Measurements from ENCODE around the gene PUSL1. TPM values are rescaled to one million over a fixed set of nuclear protein-coding genes. Genes with fewer than 3 reads are reported as not detected.

Gene PUSL1
- total RNA-seq, 1 experiment from 2014 or later: 38.0 TPM

GRCh38 chr1:1275836-1276235 lies 32.6 kb upstream of the PUSL1 start:
- no peak overlapping the region for H2AFZ ChIP-seq (ENCODE audit: low read length)
- no peak overlapping the region for H2BK120ac ChIP-seq (ENCODE audit: low read depth, low read length, poor library complexity, severe bottlenecking)
- H4K5ac ChIP-seq (ENCODE audit: insufficient read length, low read depth, low read length): no peak overlapping the region
- no peak overlapping the region for H3K27ac ChIP-seq (ENCODE audit: insufficient read length, low read depth, low read length)
- WGBS (ENCODE audit: extremely low coverage, insufficient read length, low lambda C conversion rate): no CpG with 5 or more reads among the region's 9 CpGs
- no peak overlapping the region for H3K9ac ChIP-seq (ENCODE audit: extremely low read depth, insufficient read length, low read length)
- no peak overlapping the region for H2BK20ac ChIP-seq (ENCODE audit: low read depth, low read length, poor library complexity, severe bottlenecking)
- H3K18ac ChIP-seq (ENCODE audit: insufficient read length, low read depth, low read length): no peak overlapping the region
- peaks cover 19% of the 10 kb centered on the region; the same call in 1 of the 2 replicates for H3K79me2 ChIP-seq (ENCODE audit: insufficient read depth, low read length)
- no peak overlapping the region for H2BK12ac ChIP-seq (ENCODE audit: insufficient read length, low read depth, low read length)
- peaks cover 15% of the 10 kb centered on the region for H3K79me1 ChIP-seq (ENCODE audit: insufficient read depth, low read depth, low read length, poor library complexity, severe bottlenecking)
- H3K36me3 Mint-ChIP-seq (ENCODE audit: insufficient read depth in 1 of 3, low read depth in 3 of 3): peaks cover 7 to 16% (median 15%) of the 10 kb centered on the region in 3 experiments; a peak in 6 of 7 replicates
- no peak overlapping the region for H3K56ac ChIP-seq (ENCODE audit: insufficient read length, low read depth, low read length)
- no peak overlapping the region for H4K91ac ChIP-seq (ENCODE audit: insufficient read length, low read depth, low read length)
- peaks cover 5% of the 10 kb centered on the region; the same call in 1 of the 2 replicates for H3K4me1 ChIP-seq (ENCODE audit: insufficient read depth, low read length)
- H4K8ac ChIP-seq (replicated peaks; ENCODE audit: insufficient read length, low read depth, low read length): no peak overlapping the region
- H3K9me3 ChIP-seq (ENCODE audit: control insufficient read depth, low read depth, low read length): no peaks in the 10 kb centered on the region
- no peak overlapping the region; the same call in 1 of the 2 replicates for H3K4ac ChIP-seq (ENCODE audit: low read depth, low read length)
- TF ChIP-seq, protein P1, sequence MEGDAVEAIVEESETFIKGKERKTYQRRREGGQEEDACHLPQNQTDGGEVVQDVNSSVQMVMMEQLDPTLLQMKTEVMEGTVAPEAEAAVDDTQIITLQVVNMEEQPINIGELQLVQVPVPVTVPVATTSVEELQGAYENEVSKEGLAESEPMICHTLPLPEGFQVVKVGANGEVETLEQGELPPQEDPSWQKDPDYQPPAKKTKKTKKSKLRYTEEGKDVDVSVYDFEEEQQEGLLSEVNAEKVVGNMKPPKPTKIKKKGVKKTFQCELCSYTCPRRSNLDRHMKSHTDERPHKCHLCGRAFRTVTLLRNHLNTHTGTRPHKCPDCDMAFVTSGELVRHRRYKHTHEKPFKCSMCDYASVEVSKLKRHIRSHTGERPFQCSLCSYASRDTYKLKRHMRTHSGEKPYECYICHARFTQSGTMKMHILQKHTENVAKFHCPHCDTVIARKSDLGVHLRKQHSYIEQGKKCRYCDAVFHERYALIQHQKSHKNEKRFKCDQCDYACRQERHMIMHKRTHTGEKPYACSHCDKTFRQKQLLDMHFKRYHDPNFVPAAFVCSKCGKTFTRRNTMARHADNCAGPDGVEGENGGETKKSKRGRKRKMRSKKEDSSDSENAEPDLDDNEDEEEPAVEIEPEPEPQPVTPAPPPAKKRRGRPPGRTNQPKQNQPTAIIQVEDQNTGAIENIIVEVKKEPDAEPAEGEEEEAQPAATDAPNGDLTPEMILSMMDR (conservative IDR thresholded peaks at IDR 0.05): no peak
- H3K23ac ChIP-seq (ENCODE audit: insufficient read length, low read depth, low read length): no peak overlapping the region
- no peak overlapping the region for H2BK15ac ChIP-seq (ENCODE audit: low read depth, low read length)
- H2BK5ac ChIP-seq (ENCODE audit: insufficient read length, low read length): no peak overlapping the region
- peaks cover 2% of the 10 kb centered on the region for H4K20me1 ChIP-seq (ENCODE audit: control insufficient read depth, insufficient read depth, insufficient read length)
- no peak overlapping the region for H3K14ac ChIP-seq (ENCODE audit: insufficient read depth, low read length)
- H3K9me3 Mint-ChIP-seq: no peaks in the 10 kb centered on the region; a peak in 1 of 5 replicates
- H3K27me3 Mint-ChIP-seq (ENCODE audit: low read depth): peaks cover 6% of the 10 kb centered on the region; the same call in 1 of the 2 replicates
- no peak for DNase-seq
- no peak overlapping the region for H3T11ph ChIP-seq (ENCODE audit: low read length)
- H3K27ac Mint-ChIP-seq: no peak overlapping the region
- peaks cover 14% of the 10 kb centered on the region for H3K23me2 ChIP-seq (ENCODE audit: insufficient read length, low read depth, low read length, poor library complexity, severe bottlenecking)
- peak overlapping the region in 1 of 2 experiments; percentile 25; a peak in 2 of 5 replicates for H3K4me3 Mint-ChIP-seq
- peaks cover 21 to 23% of the 10 kb centered on the region in 2 experiments for H3K4me1 Mint-ChIP-seq
- no peaks in the 10 kb centered on the region for H3K27me3 ChIP-seq (ENCODE audit: insufficient read depth, low read length)
- H3K4me2 ChIP-seq (ENCODE audit: insufficient read depth, insufficient read length, low read length): no peak overlapping the region
- no peak overlapping the region for H2AK5ac ChIP-seq (ENCODE audit: insufficient read length, low read length)

Data from H9 (cell line).